Measurements from ENCODE around the gene SLC1A7. TPM values are rescaled to one million over a fixed set of nuclear protein-coding genes. Genes with fewer than 3 reads are reported as not detected.

The SLC1A7 gene
- total RNA-seq, 6 experiments from 2014 or later, result 0.09 TPM; not detected in 5

DNA sequence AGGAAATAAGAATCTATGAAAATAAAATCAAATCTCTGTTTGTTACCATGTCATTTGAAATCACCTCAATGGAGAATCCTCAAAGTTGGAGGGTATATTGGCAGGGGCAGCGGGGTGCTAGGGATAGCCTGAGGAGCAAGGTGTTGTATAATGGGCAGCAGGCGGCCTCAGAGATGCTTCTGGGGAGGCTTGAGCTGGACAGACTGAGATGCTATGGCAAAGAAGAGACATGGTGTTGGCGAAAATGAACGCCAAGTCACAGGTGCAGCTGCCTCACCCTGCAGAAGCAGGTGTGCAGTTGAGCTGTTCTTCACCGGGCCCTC is 3.1 kb upstream of the SLC1A7 start:
- H3K4me3 Mint-ChIP-seq, result peak overlapping the region; percentile 72; the same call in 1 of the 2 replicates
- H3K27me3 Mint-ChIP-seq (ENCODE audit: insufficient read depth), result peaks cover 1% of the 10 kb centered on the region
- H3K36me3 Mint-ChIP-seq (ENCODE audit: low read depth), result no peaks in the 10 kb centered on the region
- H3K4me1 Mint-ChIP-seq (ENCODE audit: low read depth), result peaks cover 42% of the 10 kb centered on the region
- no peaks in the 10 kb centered on the region for H3K9me3 Mint-ChIP-seq
- no peak for DNase-seq
- H3K27ac Mint-ChIP-seq, result peak overlapping the region; percentile 97
- TF ChIP-seq, protein P1, sequence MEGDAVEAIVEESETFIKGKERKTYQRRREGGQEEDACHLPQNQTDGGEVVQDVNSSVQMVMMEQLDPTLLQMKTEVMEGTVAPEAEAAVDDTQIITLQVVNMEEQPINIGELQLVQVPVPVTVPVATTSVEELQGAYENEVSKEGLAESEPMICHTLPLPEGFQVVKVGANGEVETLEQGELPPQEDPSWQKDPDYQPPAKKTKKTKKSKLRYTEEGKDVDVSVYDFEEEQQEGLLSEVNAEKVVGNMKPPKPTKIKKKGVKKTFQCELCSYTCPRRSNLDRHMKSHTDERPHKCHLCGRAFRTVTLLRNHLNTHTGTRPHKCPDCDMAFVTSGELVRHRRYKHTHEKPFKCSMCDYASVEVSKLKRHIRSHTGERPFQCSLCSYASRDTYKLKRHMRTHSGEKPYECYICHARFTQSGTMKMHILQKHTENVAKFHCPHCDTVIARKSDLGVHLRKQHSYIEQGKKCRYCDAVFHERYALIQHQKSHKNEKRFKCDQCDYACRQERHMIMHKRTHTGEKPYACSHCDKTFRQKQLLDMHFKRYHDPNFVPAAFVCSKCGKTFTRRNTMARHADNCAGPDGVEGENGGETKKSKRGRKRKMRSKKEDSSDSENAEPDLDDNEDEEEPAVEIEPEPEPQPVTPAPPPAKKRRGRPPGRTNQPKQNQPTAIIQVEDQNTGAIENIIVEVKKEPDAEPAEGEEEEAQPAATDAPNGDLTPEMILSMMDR (IDR thresholded peaks at IDR 0.05), result no peak

DNA sequence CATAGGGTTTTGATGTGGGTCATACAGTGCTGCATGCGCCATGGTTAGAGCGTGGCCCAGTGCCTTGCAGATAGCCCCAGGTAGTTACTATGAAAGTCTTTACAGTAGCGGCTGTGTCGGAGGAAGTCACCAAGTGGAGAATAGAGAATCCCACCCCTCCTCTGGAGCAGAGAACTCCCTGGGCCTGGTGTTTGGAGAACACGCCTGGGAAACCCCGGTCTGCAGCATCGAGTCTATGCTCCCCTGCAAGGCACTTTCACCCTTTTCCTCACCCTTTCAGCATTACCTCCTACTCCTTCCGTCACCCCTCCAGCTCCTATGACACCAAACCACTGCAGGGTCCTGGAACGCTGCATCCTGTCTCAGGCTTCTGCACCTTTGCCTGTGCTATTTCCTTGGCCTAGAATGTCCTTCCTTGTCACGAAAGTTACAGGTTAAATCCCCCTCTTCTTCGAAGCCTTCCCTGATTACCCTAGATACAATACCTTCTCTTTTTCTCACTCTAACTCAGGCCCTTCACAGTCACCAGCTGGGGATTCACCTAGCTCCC is 2.7 kb upstream of the SLC1A7 start:
- peak overlapping the region; percentile 97 for H3K27ac Mint-ChIP-seq
- H3K4me1 Mint-ChIP-seq (ENCODE audit: low read depth), result peaks cover 46% of the 10 kb centered on the region
- H3K9me3 Mint-ChIP-seq, result no peaks in the 10 kb centered on the region
- no peaks in the 10 kb centered on the region for H3K36me3 Mint-ChIP-seq (ENCODE audit: low read depth)
- H3K4me3 Mint-ChIP-seq, result no peak overlapping the region; the same call in 1 of the 2 replicates
- no peak for DNase-seq
- H3K27me3 Mint-ChIP-seq (ENCODE audit: insufficient read depth), result peaks cover 1% of the 10 kb centered on the region
- TF ChIP-seq, protein P1 (IDR thresholded peaks at IDR 0.05), result no peak

DNA sequence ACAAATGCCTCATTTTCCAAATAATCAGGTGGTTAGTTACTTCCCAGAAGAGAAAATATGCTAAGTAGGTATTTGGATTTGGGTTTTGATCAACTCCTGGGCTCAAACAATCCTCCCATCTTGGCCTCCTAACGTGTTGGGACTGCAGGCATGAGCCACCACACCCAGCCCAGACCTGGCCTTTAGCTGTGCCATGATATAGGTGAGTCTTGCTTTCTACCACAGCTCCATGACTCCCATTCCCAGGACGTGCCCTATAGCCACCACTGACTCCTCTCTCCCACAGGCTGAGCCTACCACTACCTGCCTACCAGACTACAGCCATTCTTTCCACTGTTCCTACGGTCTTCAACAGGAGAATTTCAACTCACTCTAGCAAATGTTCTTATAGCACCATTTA is 1.8 kb upstream of the SLC1A7 start:
- peaks cover 54% of the 10 kb centered on the region for H3K4me1 Mint-ChIP-seq (ENCODE audit: low read depth)
- peaks cover 1% of the 10 kb centered on the region for H3K27me3 Mint-ChIP-seq (ENCODE audit: insufficient read depth)
- DNase-seq, result no peak
- TF ChIP-seq, protein P1 (IDR thresholded peaks at IDR 0.05), result no peak
- no peaks in the 10 kb centered on the region for H3K9me3 Mint-ChIP-seq
- H3K27ac Mint-ChIP-seq, result no peak overlapping the region
- H3K4me3 Mint-ChIP-seq, result no peak overlapping the region
- no peaks in the 10 kb centered on the region for H3K36me3 Mint-ChIP-seq (ENCODE audit: low read depth)

DNA sequence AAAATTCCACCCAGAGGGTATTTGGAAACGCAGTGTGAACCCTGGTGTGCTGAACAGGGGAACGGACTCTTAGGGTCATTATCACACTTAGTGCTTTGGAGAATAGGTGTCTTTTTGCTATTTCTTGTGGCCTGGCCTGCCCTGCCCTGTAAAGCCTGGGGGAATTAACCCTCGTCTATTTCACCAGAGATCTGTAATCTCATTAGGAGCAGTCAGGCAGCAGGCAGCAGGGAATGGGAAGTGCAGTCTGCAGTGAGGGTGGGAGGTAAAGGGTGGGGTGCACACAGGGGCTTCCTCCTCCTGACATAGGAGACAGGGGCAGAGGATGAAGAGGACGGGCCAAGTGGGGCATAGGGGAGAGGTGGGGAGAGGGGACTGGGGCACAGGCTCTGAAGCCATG is 1.1 kb upstream of the SLC1A7 start:
- peaks cover 50% of the 10 kb centered on the region for H3K4me1 Mint-ChIP-seq (ENCODE audit: low read depth)
- TF ChIP-seq, protein P1 (IDR thresholded peaks at IDR 0.05), result no peak
- H3K36me3 Mint-ChIP-seq (ENCODE audit: low read depth), result no peaks in the 10 kb centered on the region
- DNase-seq, result no peak
- no peak overlapping the region for H3K27ac Mint-ChIP-seq
- H3K27me3 Mint-ChIP-seq (ENCODE audit: insufficient read depth), result peaks cover 1% of the 10 kb centered on the region
- peaks cover 3% of the 10 kb centered on the region for H3K9me3 Mint-ChIP-seq
- no peak overlapping the region for H3K4me3 Mint-ChIP-seq

DNA sequence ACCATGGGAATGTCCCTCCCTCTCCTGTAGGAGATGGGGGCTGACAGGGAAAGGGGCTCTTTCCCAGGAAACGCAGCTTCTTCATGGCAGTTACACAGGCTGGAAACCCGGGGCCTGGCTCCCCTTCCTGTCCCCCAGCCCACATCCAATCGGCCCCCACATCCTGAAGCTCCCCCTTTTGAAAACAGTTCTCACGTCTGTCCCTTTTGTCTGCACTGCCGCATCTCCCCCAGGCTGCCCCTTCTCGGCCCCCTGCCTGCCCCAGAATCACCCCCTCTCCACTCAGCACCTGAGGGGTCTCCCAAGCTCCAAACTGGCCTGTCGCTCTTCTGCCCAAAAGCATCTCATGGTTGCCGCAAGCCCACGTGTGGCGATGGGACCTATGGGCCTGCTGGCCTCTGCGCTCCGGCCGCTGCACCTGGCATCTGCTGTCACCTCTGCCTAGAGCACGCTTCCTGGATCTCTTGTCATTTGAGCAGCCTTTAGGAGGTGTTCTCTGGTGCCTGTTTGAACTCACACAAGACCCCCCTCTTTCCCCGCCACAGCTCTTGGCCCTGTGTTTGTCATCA is 867 bp downstream of the SLC1A7 start:
- DNase-seq, result no peak
- H3K4me3 Mint-ChIP-seq, result no peak overlapping the region
- H3K27ac Mint-ChIP-seq, result no peak overlapping the region
- peaks cover 15% of the 10 kb centered on the region for H3K9me3 Mint-ChIP-seq
- TF ChIP-seq, protein P1 (IDR thresholded peaks at IDR 0.05), result no peak
- H3K36me3 Mint-ChIP-seq (ENCODE audit: low read depth), result peaks cover 11% of the 10 kb centered on the region
- peaks cover 33% of the 10 kb centered on the region for H3K4me1 Mint-ChIP-seq (ENCODE audit: low read depth)
- H3K27me3 Mint-ChIP-seq (ENCODE audit: insufficient read depth), result peaks cover 1% of the 10 kb centered on the region
